ENCODE measurements around the gene SLC6A13.

DNA sequence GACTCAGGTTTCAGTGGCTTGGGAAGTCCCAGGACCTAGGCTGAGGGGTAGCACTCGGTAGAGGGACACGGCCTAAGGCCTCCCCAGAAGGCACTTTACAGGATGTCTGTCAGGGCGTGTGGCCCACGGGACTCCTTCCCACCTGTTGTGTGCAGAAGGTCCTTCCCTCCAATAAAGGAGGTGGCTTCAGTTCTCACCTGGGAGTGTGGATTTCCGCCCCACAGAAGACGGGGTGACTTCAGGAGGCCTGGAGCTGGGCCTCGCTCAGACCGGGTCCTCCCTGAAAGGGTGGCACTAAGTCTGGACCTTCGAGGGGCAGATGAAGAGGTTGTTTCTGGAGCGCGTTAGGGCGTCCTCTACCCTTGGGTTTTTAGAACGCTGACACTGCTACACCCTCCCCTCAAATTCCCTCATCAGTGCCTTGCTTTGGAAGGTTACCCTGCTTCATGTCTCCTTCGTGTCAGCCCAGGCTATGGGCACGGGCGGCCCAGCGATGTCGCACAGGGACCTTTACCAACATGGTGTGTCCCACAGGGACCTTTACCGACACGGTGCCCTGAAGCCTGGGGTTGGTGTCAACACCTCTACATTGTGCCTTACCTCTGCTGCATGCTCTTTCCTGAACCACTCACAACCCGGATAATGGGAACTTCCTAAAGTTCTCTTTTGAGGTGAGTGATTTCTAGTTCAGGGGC lies 55.7 kb downstream of the SLC6A13 start:
- TF ChIP-seq TCF7 (IDR thresholded peaks at IDR 0.05; ENCODE audit: low read depth): no peak
- TF ChIP-seq ETV5 (CRISPR knock-in tag; IDR thresholded peaks at IDR 0.05; ENCODE audit: borderline replicate concordance): no peak
- no peak for TF ChIP-seq POLR2A (IDR thresholded peaks at IDR 0.05; ENCODE audit: insufficient read depth in 1 of 2, low read depth in 2 of 2, low read length in 2 of 2)
- TF ChIP-seq ELF1 (CRISPR knock-in tag; IDR thresholded peaks at IDR 0.05): no peak
